ENCODE data around the gene RNF11. TPM values are rescaled to one million over a fixed set of nuclear protein-coding genes. Genes with fewer than 3 reads are reported as not detected.

Gene RNF11
- total RNA-seq (100 to 1,000 TPM in 7 of 9 donors, 10 to 100 TPM in 2; 70.3 to 140 (median 118) TPM), polyA plus RNA-seq (100 to 1,000 TPM in 1 of 3 donors, 10 to 100 TPM in 2; 32.6 to 142 (median 49.0) TPM)
- long read RNA-seq, donor 1, transcript RNF11-201 (3 exons, 3,084 nt): major isoform, 45 of 45 reads
- long read RNA-seq, donor 1, partial matches to known transcripts: 0 of 45 reads
- long read RNA-seq, donor 1, other reads (novel, unspliced or antisense): 0 of 45 reads
- long read RNA-seq, donor 2, transcript RNF11-201 (3 exons, 3,084 nt): major isoform, 32 of 32 reads
- long read RNA-seq, donor 2, partial matches to known transcripts: 0 of 32 reads
- long read RNA-seq, donor 2, other reads (novel, unspliced or antisense): 0 of 32 reads
- long read RNA-seq, donor 3, transcript RNF11-201 (3 exons, 3,084 nt): major isoform, 35 of 36 reads
- long read RNA-seq, donor 3, partial matches to known transcripts: 0 of 36 reads
- long read RNA-seq, donor 3, other reads (novel, unspliced or antisense): 0 of 36 reads
- long read RNA-seq, donor 4, transcript RNF11-201 (3 exons, 3,084 nt): major isoform, 11 of 13 reads
- long read RNA-seq, donor 4, partial matches to known transcripts: 0 of 13 reads
- long read RNA-seq, donor 4, other reads (novel, unspliced or antisense): 2 of 13 reads
- long read RNA-seq, donor 5, transcript RNF11-201 (3 exons, 3,084 nt): major isoform, 168 of 176 reads
- long read RNA-seq, donor 5, partial matches to known transcripts: 5 of 176 reads
- long read RNA-seq, donor 5, other reads (novel, unspliced or antisense): 2 of 176 reads
- long read RNA-seq, donor 6, transcript RNF11-201 (3 exons, 3,084 nt): major isoform, 10 of 12 reads
- long read RNA-seq, donor 6, partial matches to known transcripts: 0 of 12 reads
- long read RNA-seq, donor 6, other reads (novel, unspliced or antisense): 2 of 12 reads
- long read RNA-seq, donor 7, transcript RNF11-201 (3 exons, 3,084 nt): major isoform, 18 of 18 reads
- long read RNA-seq, donor 7, partial matches to known transcripts: 0 of 18 reads
- long read RNA-seq, donor 7, other reads (novel, unspliced or antisense): 0 of 18 reads
- long read RNA-seq, donor 8, transcript RNF11-201 (3 exons, 3,084 nt): major isoform, 57 of 63 reads
- long read RNA-seq, donor 8, partial matches to known transcripts: 0 of 63 reads
- long read RNA-seq, donor 8, other reads (novel, unspliced or antisense): 6 of 63 reads
- long read RNA-seq, donor 9, transcript RNF11-201 (3 exons, 3,084 nt): major isoform, 48 of 50 reads
- long read RNA-seq, donor 9, partial matches to known transcripts: 0 of 50 reads
- long read RNA-seq, donor 9, other reads (novel, unspliced or antisense): 0 of 50 reads
- long read RNA-seq, donor 10, transcript RNF11-201 (3 exons, 3,084 nt): major isoform, 29 of 30 reads
- long read RNA-seq, donor 10, partial matches to known transcripts: 0 of 30 reads
- long read RNA-seq, donor 10, other reads (novel, unspliced or antisense): 0 of 30 reads

GRCh38 chr1:51235673-51236530 lies at the start of gene RNF11:
Gene RNF11, plus strand, starts transcription at chr1:51236273. Its CDS starts 484 bp downstream, at chr1:51236757.
- 0 to 1% (median 1%) methylated on average over 24 to 53 of the region's 57 CpGs for WGBS, 4 donors
- H3K36me3 ChIP-seq (replicated peaks in 1 of 2): no peaks in the 10 kb centered on the region
- no peaks in the 10 kb centered on the region for H3K27me3 ChIP-seq
- TF ChIP-seq POLR2A (IDR thresholded peaks at IDR 0.05) (peak; percentile 88 to 95), CTCF (IDR thresholded peaks at IDR 0.05) (peak in 2 of 6 experiments; percentile 3 to 14)
- intact Hi-C loops (cut with DNase I): loop anchor here in 1 of 2 donors (10.0 kb wide), 1 partner anchor 59 kb away; no protein-coding TSS in a partner anchor
- peak within 1 kb of the TSS; percentile 92 to 98 (median 96) for H3K27ac ChIP-seq
- H3K4me3 ChIP-seq: peak within 1 kb of the TSS; percentile 68 to 95 (median 83)
- peak; percentile 93 to 97 (median 96) for DNase-seq
- no peaks in the 10 kb centered on the region for H3K9me3 ChIP-seq (replicated peaks in 1 of 3)
- peaks cover 14 to 47% of the 10 kb centered on the region in 2 donors for H3K4me1 ChIP-seq (replicated peaks in 1 of 2)

DNA sequence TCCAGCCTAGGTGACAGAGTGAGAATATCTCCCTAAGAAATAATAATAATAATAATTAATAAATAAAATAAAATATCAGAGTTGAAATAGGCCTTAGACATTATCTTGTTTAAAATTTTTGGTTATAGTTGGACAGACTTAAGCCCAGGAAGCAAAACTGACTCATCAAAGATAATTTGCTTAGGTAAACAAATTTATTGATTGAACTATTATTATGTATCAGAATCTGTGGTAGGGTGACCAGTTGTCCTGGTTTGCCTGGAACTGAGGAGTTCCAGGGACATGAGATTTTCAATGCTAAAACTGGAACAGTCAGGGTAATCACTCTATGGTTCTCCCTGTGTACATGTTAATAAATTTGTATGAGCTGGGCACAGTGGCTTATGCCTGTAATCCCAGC lies 47.8 kb upstream of the RNF11 start:
- no peak for DNase-seq
- Histone ChIP-seq H3K36me3 (replicated peaks in 1 of 2) (no peaks in the 10 kb centered on the region), H3K9me3 (replicated peaks in 1 of 3) (no peaks in the 10 kb centered on the region), H3K27me3 (no peaks in the 10 kb centered on the region), H3K27ac (no peak overlapping the region), H3K4me3 (no peak overlapping the region), H3K4me1 (replicated peaks in 1 of 2) (no peaks in the 10 kb centered on the region)
- TF ChIP-seq CTCF (IDR thresholded peaks at IDR 0.05) (no peak), POLR2A (IDR thresholded peaks at IDR 0.05) (no peak)
- intact Hi-C loops (cut with DNase I): loop anchor here (2.0 to 10.0 kb wide), 2 partner anchors 313 to 413 kb away; no protein-coding TSS in a partner anchor

DNA sequence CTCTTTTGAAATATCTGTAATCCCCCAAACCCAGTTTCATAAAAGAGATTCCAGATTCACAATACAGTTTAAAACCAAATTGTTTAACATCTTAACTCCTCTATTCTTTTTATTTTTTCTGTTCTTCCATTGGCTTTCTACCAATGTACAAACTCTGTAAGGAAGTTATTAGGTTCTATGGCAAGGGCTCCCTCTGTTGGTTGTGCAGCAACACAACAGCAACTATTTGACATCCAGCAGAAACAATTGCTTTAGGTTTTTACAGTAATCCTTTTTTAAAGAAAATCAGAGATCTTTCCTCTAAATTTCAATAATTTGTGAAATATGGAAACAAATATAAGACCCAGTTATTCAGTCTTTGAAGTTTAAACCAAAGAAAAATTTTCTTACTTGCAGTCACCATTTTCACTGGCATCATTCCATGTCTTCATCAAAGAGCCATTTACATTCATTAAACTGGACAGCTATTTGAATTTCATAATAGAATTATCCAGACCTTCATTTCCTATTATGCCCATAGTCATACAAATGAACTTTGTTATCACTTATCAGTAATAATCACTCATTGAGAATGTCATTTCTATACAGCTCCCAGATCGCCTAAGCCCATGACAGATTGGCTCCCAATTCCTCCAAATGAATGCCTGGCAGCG lies 46.5 kb upstream of the RNF11 start:
- DNase-seq: peak; percentile 29 to 74 (median 36)
- TF ChIP-seq CTCF (IDR thresholded peaks at IDR 0.05) (peak; percentile 75 to 90 (median 84)), POLR2A (IDR thresholded peaks at IDR 0.05) (no peak)
- intact Hi-C loops (cut with DNase I): loop anchor here (2.0 to 10.0 kb wide), 3 partner anchors 108 to 415 kb away; no protein-coding TSS in a partner anchor
- H3K4me3 ChIP-seq: no peak overlapping the region
- H3K4me1 ChIP-seq (replicated peaks in 1 of 2): no peaks in the 10 kb centered on the region
- H3K27me3 ChIP-seq: no peaks in the 10 kb centered on the region
- no peak overlapping the region for H3K27ac ChIP-seq
- WGBS, 4 donors: 18 to 53% (median 42%) methylated on average over 2 of the region's 2 CpGs
- H3K9me3 ChIP-seq (replicated peaks in 1 of 3): no peaks in the 10 kb centered on the region
- no peaks in the 10 kb centered on the region for H3K36me3 ChIP-seq (replicated peaks in 1 of 2)
